GM18526 (cell line): ENCODE measurements around the gene IRF3.

Experiments used
- POLR2A ChIP-seq: IDR thresholded peaks from 3 replicates; pipeline ENCODE4 v1.6.1; 2011; ENCODE audit not compliant: insufficient read length; ENCODE audit errors: extremely low read depth

Gene IRF3, protein sequence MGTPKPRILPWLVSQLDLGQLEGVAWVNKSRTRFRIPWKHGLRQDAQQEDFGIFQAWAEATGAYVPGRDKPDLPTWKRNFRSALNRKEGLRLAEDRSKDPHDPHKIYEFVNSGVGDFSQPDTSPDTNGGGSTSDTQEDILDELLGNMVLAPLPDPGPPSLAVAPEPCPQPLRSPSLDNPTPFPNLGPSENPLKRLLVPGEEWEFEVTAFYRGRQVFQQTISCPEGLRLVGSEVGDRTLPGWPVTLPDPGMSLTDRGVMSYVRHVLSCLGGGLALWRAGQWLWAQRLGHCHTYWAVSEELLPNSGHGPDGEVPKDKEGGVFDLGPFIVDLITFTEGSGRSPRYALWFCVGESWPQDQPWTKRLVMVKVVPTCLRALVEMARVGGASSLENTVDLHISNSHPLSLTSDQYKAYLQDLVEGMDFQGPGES

DNA sequence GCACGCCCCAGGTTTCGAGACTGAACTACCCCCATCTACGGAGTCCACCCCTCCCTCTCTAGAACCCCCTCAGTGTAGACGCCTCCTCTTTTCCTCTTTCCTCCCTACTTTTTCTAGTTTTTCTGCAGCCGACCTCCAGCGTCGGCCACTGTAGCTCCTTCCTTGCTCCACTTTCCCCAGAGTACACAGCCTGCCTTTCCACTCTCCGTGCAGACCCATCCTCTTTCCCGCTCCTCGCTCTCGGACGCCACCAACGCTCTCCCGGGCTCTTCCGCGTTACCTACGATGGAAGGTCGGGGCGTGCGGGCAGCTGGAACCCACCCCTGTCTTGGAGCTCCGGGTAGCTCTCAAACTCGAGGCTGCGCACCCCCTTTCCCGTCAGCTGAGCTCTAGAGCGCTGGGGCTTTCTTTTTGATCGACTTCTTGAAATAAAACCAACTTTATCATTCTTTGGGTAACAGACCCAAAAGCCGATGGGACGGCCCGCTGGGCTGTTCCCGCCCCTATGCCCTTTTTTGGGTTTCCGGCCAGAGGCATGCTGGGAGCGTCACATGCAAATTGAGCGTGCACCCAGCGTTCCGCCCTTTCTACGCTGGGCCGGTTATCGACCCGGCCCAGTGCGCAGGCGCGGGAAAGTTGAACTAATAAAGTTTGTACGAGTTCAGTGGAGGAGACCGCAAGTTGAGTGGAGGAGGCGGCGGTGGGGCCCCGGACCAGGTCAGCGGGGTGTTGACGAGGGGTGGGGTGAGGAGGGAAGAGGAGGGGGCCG lies at the start of gene IRF3, which contains the start of gene BCL2L12:
Gene IRF3, minus strand, starts transcription at position 507 of the 769 bp plus-strand sequence. CDS start 1,019 bp downstream, outside the sequence.
Gene BCL2L12, plus strand, starts transcription at position 583 of the 769 bp plus-strand sequence. CDS start 760 bp downstream, outside the sequence.
- peak; percentile 63 for TF ChIP-seq POLR2A

DNA sequence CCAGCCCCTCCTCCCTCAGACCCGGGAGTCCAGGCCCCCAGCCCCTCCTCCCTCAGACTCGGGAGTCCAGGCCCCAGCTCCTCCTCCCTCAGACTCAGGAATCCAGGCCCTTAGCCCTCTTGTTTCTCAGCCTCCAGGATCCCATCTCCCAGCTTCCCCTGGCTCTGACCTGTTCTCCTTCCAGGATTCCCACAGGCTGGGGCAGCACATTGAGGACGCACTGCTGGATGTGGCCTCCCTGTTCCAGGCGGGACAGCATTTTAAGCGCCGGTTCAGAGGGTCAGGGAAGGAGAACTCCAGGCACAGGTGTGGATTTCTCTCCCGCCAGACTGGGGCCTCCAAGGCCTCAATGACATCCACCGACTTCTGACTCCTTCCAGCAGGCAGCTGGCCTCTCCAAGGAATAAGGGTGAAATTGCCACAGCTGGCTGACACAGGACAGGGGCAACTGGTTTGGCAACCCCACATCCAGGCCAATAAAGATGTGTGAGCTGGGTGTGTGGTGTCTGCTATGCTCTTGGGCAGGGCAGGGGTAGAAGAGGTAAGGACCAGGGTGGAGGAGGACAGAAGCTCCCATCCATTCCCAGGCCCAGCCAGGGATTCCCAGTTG lies 47.7 kb upstream of the IRF3 start:
- TF ChIP-seq POLR2A: no peak

DNA sequence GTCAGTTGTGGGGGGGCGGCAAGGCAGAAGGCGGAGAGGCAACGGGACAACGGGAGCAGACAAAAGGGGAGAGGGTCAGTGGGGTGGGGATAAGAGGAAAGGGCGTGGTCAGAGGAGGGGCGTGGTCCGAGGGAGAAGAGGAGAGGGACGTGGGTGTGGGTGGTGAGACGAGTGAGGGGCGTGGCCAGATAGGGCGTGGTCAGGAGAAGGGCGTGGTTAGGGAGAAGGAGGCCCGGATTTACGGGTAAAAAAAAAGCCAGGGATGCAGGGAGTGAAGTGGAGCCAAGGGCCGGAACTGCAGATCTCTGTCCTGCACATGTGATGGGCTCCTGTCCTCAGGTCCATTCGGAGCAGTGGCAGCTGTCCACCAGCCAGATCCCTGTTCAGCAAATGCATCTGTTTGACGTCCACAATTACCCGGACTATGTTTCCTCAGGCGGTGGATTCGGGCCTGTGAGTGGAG lies 46.8 kb upstream of the IRF3 start:
- no peak for TF ChIP-seq POLR2A

DNA sequence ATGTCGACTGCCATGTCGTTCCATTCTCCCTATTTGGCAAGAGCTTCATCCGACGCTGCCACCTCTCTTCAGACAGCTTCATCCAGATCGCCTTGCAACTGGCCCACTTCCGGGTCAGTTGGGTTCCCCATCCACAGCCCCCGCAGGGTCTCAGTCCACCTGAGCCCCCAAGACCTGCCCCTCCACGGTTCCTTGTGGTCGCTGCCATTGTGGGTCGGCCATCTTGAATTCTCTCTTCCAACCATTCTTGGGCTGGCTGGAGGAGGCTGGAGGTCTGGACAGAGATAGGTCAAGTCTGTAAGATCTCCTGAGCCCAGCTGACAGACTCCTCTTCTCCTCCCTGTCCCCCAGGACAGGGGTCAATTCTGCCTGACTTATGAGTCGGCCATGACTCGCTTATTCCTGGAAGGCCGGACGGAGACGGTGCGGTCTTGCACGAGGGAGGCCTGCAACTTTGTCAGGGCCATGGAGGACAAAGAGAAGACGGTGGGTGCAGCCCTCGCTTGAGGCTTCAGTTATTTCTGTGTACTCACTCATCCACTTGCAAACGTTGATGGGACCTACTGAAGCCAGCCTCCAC lies 44.8 kb upstream of the IRF3 start:
- TF ChIP-seq POLR2A: no peak

DNA sequence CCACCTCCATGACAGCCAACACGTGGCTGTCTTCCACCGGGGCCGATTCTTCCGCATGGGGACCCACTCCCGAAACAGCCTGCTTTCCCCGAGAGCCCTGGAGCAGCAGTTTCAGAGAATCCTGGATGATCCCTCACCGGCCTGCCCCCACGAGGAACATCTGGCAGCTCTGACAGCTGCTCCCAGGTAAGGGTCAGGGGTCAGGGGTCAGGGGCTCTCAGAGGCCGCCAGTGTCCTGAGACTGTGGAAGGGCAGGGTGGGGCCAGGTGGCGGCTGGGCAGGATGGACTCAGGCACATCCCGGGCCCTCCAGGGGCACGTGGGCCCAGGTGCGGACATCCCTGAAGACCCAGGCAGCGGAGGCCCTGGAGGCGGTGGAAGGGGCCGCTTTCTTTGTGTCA lies 40.3 kb upstream of the IRF3 start:
- no peak for TF ChIP-seq POLR2A

DNA sequence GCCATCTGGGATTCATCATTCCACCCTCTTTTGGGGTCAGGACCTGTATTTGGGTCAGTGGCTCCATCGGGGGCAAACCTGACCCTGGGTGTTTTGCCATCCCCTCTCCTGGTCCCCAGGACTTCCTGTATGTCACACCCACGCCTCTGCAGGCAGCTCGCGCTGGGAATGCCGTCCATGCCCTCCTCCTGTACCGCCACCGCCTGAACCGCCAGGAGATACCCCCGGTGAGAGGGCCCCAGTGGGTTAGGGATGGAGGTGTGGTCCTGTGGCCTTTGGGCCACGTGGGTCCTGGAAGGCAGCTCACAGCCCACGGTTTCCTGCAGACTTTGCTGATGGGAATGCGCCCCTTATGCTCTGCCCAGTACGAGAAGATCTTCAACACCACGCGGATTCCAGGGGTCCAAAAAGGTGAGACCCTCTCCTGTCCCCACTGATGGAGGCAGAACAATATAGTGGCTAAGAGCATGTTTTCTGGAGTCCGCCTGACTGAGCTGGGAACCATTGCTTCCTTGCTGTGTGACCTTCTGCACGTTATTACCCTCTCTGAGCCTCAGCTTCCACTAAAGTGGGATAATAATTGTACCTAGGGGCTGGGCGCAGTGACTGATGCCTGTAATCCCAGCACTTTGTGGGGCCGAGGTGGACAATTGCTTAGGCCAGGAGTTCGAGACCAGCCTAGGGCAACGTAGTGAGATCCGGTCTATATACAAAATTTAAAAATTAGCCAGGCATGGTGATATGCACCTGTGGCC lies 39.4 kb upstream of the IRF3 start:
- no peak for TF ChIP-seq POLR2A

DNA sequence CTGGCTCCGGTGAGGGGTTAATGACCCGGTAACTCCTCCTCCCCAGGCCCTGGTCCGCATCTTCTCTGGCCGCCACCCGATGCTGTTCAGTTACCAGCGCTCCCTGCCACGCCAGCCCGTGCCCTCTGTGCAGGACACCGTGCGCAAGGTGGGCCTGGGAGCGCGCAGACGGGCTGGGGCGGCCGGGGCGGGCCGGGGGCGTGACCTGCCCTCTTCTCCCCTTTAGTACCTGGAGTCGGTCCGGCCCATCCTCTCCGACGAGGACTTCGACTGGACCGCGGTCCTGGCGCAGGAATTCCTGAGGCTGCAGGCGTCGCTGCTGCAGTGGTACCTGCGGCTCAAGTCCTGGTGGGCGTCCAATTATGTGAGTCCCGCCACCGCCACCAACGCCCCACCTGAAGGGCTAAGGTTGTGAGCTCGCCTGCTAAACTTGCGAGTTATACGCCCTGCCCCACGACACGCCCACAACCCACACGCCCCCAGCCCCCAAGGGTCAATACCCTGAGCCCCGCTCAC lies 35.7 kb upstream of the IRF3 start:
- no peak for TF ChIP-seq POLR2A

DNA sequence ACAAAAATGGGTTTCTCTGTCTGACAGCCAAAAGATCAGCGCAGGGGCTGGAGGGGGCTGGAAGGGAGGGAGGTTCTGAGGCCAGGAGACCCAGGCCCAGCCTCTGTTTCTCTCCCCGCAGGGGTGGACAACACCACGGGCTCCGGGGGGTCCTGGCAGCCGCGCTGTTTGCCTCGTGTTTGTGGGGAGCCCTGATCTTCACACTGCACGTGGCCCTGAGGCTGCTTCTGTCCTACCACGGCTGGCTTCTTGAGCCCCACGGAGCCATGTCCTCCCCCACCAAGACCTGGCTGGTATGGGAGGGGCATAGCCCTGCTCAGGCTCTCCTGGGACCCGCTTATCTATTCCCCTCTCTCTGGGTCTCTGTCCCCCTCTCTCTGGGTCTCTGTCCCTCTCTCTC lies 34.9 kb upstream of the IRF3 start:
- TF ChIP-seq POLR2A: no peak

DNA sequence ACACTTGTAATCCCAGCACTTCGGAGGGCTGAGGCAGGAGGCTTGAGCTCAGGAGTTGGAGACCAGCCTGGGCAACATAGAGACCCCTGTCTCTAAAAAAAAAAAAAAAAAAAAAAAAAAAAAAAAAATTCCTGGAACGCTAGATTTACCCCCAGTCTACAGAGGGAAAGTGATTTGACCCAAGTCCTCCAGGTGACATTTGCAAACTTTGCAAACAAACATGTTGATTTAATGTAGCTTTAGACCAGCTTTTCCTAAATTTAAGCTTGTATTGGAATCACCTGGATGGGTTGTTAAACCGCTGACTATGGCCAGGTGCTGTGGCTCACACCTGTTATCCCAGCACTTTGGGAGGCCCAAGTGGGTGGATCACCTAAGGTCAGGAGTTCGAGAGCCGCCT lies 33.7 kb upstream of the IRF3 start:
- TF ChIP-seq POLR2A: no peak

DNA sequence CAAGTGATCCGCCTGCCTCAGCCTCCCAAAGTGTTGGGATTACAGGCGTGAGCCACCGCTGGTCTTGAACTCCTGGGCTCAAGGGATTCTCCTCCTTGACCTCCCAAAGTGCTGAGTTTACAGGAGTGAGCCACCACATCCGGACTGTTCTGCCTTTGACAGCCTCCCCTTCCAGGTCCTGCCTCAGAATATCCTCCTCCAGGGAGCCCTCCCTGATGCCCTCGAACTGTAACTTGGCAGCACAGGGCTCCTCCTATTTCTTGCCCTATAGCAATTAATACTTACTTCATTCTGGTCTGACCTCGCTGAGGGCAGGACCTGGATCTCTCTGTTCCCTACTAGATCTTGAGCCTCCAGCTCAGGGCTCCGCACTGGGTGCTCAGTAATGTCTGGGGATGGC lies 31.2 kb upstream of the IRF3 start:
- TF ChIP-seq POLR2A: no peak

DNA sequence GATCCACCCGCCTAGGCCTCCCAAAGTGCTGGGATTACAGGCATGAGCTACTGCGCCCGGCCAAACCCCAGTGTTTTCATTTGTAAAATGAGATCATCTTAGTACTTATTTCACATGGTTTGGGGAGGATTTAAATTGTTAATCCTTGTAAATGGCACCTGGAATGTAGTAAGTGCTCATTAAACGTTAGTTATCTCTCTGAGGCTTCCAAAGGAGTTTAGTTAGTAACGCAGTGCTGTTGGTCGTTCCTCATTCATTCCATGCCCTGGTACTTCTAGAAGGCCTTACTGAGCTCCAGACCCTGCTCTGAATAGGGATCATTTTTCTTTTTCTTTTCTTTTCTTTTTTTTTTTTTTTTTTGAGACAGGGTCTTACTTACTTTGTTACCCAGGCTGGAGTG lies 30.5 kb upstream of the IRF3 start:
- TF ChIP-seq POLR2A: no peak

DNA sequence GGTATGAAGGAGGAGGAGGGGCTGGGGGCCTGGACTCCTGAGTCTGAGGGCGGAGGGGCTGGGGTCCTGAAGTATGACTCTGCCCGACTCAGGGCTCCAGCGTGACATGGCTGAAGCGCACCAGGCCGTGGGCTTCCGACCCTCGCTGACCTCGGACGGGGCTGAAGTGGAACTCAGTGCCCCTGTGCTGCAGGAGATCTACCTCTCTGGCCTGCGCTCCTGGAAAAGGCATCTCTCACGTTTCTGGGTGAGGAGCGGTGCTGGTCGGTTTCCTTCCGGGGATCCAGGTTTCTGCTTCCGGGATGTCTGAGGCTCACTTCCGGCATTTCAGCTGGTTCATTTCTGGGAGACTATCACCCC lies 26.5 kb upstream of the IRF3 start:
- no peak for TF ChIP-seq POLR2A

DNA sequence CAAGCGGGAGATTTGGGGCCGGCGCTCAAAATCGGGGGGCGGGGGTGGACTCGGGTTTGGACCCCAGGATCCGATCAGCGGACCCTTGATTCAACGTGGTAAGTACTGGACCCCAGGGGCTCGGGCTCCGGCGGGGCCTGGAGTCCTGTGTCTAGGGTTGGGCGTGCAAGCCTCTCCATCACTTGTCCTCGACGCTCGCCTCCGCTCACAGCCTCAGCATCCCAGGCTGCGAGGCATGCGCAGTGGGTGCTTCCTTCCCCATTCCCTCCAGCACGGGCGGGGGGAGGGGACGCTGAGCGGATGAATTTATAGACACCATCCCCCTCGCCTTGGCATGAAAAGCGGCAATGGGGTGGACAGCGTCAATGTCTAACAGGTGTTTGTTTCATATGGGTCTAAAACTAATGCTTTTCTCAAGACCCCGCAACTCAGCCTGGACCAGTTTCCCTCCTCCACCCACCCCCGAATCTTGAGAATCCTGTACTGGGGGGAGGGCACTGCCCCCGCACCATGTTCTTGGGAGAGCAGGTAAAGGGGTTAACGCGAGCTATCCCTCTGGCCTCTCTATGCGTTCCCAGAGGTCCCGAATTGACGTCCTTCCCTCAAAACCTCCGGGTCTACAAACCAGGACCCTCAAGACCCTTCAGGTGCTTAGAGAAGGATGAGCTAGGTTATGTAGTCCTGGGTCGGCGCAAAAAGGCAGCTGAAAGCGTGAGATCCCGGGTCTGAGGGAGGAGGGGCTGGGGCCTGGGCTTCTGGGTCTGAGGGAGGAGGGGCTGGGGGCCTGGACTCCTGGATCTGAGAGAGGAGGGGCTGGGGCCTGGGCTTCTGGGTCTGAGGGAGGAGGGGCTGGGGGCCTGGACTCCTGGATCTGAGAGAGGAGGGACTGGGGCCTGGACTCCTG lies 25.8 kb upstream of the IRF3 start:
- no peak for TF ChIP-seq POLR2A
